ENCODE results near the gene RNF8. TPM values are rescaled to one million over a fixed set of nuclear protein-coding genes. Genes with fewer than 3 reads are reported as not detected.
A peak's percentile ranks its signal among the peaks of the same experiment; 100 is the strongest.
"Not testable (repeated sequence)": the region's sequence is repeated elsewhere in the genome, so short reads cannot be mapped to it uniquely, and the experiment has no call there.

The RNF8 gene
- total RNA-seq, 8 experiments from 2014 or later, result 19.0 to 53.9 (median 22.9) TPM

DNA sequence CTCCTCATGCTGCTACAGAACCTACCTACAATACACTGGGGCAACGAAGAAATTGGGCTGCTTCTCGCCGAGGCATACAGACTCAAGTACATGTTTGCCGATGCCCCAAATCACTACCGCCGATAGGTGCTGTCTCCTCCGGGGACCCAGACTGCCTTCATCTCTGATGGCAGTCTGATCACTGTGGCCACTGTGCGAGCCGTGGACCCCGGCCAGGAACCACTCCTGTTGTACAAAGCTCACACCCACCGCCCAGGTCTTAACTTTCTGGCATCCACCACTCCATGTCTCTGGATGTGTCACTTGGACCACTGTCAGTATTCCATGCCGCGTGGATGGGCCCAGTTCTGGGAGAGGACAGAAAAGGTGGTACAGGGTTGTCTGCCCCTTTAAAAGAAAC is 22.7 kb upstream of the RNF8 start:
- Histone ChIP-seq H3K4me1 (replicated peaks in 1 of 2) (no peaks in the 10 kb centered on the region), H3K4me3 (no peak overlapping the region), H3K27ac (no peak overlapping the region)
- ATAC-seq (replicated peaks in 6 of 8), result no peak
- 91 to 100% (median 100%) methylated on average over 2 to 10 of the region's 13 CpGs; no CpG with 5 or more reads in 4 of the 10 experiments for WGBS, 10 experiments
- in situ Hi-C loops (cut with MboI; ENCODE audit: low pct_unique_long_range_greater_than_20kb in 2 of 9, low sequenced_read_pairs in 9 of 9, unreplicated experiment in 9 of 9), result no loop called here

DNA sequence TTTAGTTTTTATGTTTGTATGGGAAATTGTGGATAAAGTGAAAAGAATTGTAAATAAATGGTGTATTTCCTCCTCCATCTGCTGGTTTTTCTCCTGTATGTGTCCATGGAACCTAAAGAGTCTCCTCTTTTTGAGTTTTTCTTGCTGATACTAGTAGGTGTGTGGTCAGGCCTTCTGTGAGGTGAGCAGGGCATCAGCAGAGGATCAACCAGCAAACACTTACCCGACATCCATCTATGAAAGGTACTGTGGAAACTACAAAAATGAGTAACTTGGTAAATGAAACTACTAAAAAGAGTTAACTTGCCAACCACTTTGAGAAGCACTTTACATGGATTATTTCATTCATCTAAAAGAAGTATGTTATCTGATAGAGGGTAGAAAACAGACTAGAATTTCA is 20.9 kb upstream of the RNF8 start:
- ATAC-seq (replicated peaks in 6 of 8), result no peak
- no peaks in the 10 kb centered on the region for H3K4me1 ChIP-seq (replicated peaks in 1 of 2)
- H3K4me3 ChIP-seq, result no peak overlapping the region
- in situ Hi-C loops (cut with MboI; ENCODE audit: low pct_unique_long_range_greater_than_20kb in 2 of 9, low sequenced_read_pairs in 9 of 9, unreplicated experiment in 9 of 9), result no loop called here
- 89 to 100% (median 100%) methylated on average over 1 of the region's 1 CpG; no CpG with 5 or more reads in 2 of the 10 experiments for WGBS, 10 experiments
- H3K27ac ChIP-seq, result no peak overlapping the region

DNA sequence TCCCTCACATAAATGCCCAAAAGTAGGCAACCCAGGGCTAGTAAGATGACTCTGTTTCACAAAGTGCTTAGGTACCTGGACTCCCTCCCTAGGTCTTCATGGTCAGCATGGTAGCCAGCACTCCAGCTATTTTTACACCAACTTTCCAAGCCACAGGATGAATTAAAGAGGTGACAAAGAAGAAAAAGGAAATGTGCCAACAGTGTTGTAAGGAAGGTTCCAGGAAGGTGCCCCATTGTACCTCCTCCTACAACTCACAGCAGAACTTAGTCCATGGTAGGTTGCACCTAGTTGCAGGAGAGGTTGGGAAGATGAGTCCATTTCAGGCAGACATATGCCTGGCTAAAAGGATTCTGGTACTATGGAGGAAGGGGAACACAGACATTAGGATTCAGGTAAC is 19.7 kb upstream of the RNF8 start:
- H3K4me1 ChIP-seq (replicated peaks in 1 of 2), result no peaks in the 10 kb centered on the region
- H3K27ac ChIP-seq, result no peak overlapping the region
- ATAC-seq (replicated peaks in 6 of 8), result no peak
- in situ Hi-C loops (cut with MboI; ENCODE audit: low pct_unique_long_range_greater_than_20kb in 2 of 9, low sequenced_read_pairs in 9 of 9, unreplicated experiment in 9 of 9), result no loop called here
- no peak overlapping the region for H3K4me3 ChIP-seq

DNA sequence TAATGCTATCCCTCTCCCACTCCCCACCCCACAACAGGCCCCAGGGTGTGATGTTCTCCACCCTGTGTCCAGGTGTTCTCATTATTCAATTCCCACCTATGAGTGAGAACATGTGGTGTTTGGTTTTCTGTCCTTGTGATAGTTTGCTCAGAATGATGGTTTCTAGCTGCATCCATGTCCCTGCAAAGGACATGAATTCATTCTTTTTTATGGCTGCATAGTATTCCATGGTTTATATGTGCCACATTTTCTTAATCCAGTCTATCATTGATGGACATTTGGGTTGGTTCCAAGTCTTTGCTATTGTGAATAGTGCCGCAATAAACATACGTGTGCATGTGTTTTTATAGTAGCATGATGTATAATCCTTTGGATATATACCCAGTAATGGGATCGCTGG is 15.5 kb upstream of the RNF8 start:
- H3K27ac ChIP-seq; in situ Hi-C loops (cut with MboI; ENCODE audit: low pct_unique_long_range_greater_than_20kb in 2 of 9, low sequenced_read_pairs in 9 of 9, unreplicated experiment in 9 of 9); ATAC-seq (replicated peaks in 6 of 8); H3K4me3 ChIP-seq; H3K4me1 ChIP-seq (replicated peaks in 1 of 2): not testable (repeated sequence)
- 80 to 100% (median 100%) methylated on average over 1 of the region's 3 CpGs; no CpG with 5 or more reads in 7 of the 10 experiments for WGBS, 10 experiments

DNA sequence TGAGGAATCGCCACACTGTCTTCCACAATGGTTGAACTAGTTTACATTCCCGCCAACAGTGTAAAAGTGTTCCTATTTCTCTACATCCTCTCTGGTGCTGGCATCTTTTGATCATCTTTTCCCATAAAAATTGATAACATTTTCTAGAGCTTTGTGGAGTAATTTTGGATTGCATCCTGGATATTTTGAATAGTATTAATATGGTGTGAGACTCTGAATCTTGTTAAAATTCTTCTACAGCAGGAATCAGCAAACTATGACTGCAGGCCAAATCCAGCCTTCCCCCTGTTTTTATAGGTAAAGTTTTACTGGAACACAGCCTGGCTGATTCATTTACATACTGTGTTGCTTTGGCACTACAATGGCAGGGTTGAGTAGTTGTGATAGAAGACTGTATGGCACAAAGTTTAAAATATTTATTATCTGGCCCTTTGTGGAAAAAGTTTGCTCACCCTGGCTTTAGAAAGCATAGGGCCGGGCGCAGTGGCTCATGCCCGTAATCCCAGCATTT is 15.0 kb upstream of the RNF8 start:
- no peak for ATAC-seq (replicated peaks in 6 of 8)
- in situ Hi-C loops (cut with MboI; ENCODE audit: low pct_unique_long_range_greater_than_20kb in 2 of 9, low sequenced_read_pairs in 9 of 9, unreplicated experiment in 9 of 9), result no loop called here
- Histone ChIP-seq H3K27ac (no peak overlapping the region), H3K4me3 (no peak overlapping the region), H3K4me1 (replicated peaks in 1 of 2) (no peaks in the 10 kb centered on the region)
- WGBS, 10 experiments, result 67 to 100% (median 90%) methylated on average over 1 to 5 of the region's 5 CpGs; no CpG with 5 or more reads in 3 of the 10 experiments

DNA sequence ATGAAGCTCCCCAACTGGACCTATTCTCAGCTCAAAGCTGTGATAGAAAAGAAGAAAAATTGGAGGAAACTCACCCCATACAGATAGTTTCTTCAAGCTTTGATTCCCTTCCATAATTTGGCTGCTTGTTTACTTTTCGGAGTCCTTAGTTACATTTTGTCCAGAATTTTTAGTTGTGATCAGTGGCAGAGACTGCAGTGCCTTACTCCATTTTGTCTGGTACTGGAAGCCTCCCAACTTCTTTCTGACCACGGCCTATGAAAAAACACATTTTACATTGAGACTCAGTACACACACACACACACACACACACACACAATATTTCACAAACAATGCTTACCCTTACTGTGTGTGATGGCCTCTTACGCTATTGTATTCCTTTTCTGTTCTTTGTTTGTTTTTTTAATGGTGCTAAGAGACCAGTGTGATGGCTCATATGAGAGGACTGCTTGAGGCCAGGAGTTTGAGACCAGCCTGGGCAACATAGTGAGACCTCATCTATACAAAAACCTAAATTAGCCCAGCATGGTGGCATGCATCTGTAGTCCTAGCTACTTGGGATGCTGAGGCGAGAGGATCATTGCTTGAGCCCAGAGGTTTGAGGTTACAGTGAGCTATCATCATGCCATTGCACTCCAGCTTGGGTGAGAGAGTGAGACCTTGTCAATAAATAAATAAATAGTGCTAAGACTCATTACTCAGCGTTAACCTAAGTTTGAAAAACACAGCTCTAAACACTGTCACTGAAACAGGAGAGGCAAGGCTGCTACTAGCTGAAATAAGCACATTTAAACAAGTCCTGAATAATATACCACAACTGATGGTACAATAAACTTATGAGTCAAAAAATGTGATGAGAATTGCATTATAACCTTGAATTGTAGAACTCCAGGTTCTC is 13.8 kb upstream of the RNF8 start:
- in situ Hi-C loops (cut with MboI; ENCODE audit: low pct_unique_long_range_greater_than_20kb in 2 of 9, low sequenced_read_pairs in 9 of 9, unreplicated experiment in 9 of 9), result no loop called here
- no peak overlapping the region for H3K4me3 ChIP-seq
- no peak overlapping the region for H3K27ac ChIP-seq
- 66 to 100% (median 88%) methylated on average over 2 to 4 of the region's 5 CpGs; no CpG with 5 or more reads in 2 of the 10 experiments for WGBS, 10 experiments
- no peaks in the 10 kb centered on the region for H3K4me1 ChIP-seq (replicated peaks in 1 of 2)
- ATAC-seq (replicated peaks in 6 of 8), result peak in 3 of 8 experiments; percentile 29 to 54 (median 49)

DNA sequence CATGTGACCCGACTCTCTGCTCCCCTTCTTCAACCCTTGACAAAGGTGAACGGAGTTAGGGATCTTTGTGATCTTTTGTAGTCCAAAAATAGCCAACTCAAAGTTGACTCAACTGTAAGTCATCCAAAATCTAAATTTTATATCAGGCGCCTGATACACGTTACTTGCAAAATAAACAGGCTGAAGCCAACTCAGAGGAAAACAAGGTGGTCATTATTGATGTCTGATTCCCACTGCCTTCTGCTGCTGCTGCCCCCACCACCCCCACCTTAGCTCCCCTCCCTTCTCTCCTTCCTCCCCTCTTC is 13.2 kb upstream of the RNF8 start:
- in situ Hi-C loops (cut with MboI; ENCODE audit: low pct_unique_long_range_greater_than_20kb in 2 of 9, low sequenced_read_pairs in 9 of 9, unreplicated experiment in 9 of 9), result no loop called here
- WGBS, 10 experiments, result 0 to 100% (median 72%) methylated on average over 1 to 4 of the region's 4 CpGs; no CpG with 5 or more reads in 2 of the 10 experiments
- ATAC-seq (replicated peaks in 6 of 8), result peak in 3 of 8 experiments; percentile 53 to 78 (median 70)
- no peak overlapping the region for H3K4me3 ChIP-seq
- no peak overlapping the region for H3K27ac ChIP-seq
- no peaks in the 10 kb centered on the region for H3K4me1 ChIP-seq (replicated peaks in 1 of 2)

DNA sequence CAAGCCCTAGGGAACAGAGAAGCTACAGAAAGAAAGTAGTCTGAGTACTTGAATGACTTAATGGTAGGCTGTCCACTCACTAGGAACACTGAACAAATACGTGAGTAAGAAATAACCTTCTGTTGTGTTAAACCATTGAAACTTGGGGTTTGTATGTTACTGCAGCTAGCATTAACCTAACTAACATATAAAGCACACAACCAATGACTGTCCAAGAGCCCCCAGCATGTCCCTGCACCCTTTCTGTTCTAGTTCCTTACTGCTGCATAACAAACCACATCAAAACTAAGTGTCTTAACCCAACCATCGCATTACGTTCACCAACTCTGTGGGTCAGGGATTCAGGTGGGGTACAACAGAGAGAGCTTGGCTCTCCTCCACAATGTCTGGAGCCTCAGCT is 10.5 kb upstream of the RNF8 start:
- in situ Hi-C loops (cut with MboI; ENCODE audit: low pct_unique_long_range_greater_than_20kb in 2 of 9, low sequenced_read_pairs in 9 of 9, unreplicated experiment in 9 of 9), result no loop called here
- 80 to 100% (median 86%) methylated on average over 1 to 3 of the region's 3 CpGs; no CpG with 5 or more reads in 2 of the 10 experiments for WGBS, 10 experiments

DNA sequence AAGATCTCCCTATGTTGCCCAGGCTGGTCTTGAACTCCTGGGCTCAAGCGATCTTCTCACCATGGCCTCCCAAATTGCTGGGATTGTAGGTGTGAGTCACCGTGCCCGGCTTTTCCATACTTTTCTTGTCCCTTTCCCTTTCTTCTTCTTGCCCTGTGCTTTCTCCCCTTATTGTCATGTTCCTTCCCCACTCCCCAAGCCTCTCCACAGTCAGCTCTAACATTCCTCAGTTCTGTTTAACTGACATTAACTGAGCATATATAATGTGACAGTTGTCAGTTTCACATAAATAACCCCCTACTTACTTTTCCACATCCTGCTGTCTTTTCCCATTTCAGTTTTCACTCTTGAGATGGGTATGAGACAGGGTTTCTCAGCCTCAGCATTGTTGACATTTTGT is 9.5 kb upstream of the RNF8 start:
- H3K4me1 ChIP-seq (replicated peaks in 1 of 2), result no peaks in the 10 kb centered on the region
- WGBS, 10 experiments, result 60 to 100% (median 86%) methylated on average over 1 to 3 of the region's 3 CpGs; no CpG with 5 or more reads in 1 of the 10 experiments
- H3K27ac ChIP-seq, result no peak overlapping the region
- in situ Hi-C loops (cut with MboI; ENCODE audit: low pct_unique_long_range_greater_than_20kb in 2 of 9, low sequenced_read_pairs in 9 of 9, unreplicated experiment in 9 of 9), result no loop called here
- no peak overlapping the region for H3K4me3 ChIP-seq
- no peak for ATAC-seq (replicated peaks in 6 of 8)

More for the DNA sequence above, 10.5 kb upstream of the RNF8 start:
- Histone ChIP-seq H3K4me1 (replicated peaks in 1 of 2) (no peaks in the 10 kb centered on the region), H3K27ac (no peak overlapping the region), H3K4me3 (no peak overlapping the region)
- no peak for ATAC-seq (replicated peaks in 6 of 8)

DNA sequence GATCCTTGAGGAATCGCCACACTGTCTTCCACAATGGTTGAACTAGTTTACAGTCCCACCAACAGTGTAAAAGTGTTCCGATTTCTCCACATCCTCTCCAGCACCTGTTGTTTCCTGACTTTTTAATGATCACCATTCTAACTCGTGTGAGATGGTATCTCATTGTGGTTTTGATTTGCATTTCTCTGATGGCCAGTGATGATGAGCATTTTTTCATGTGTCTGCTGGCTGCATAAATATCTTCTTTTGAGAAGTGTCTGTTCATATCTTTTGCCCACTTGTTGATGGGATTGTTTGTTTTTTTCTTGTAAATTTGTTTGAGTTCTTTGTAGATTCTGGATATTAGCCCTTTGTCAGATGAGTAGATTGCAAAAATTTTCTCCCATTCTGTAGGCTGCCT is 8.0 kb upstream of the RNF8 start:
- H3K4me3 ChIP-seq; ATAC-seq (replicated peaks in 6 of 8); in situ Hi-C loops (cut with MboI; ENCODE audit: low pct_unique_long_range_greater_than_20kb in 2 of 9, low sequenced_read_pairs in 9 of 9, unreplicated experiment in 9 of 9); H3K4me1 ChIP-seq (replicated peaks in 1 of 2); H3K27ac ChIP-seq: not testable (repeated sequence)
- no CpG with 5 or more reads among the region's 3 CpGs for WGBS, 10 experiments

DNA sequence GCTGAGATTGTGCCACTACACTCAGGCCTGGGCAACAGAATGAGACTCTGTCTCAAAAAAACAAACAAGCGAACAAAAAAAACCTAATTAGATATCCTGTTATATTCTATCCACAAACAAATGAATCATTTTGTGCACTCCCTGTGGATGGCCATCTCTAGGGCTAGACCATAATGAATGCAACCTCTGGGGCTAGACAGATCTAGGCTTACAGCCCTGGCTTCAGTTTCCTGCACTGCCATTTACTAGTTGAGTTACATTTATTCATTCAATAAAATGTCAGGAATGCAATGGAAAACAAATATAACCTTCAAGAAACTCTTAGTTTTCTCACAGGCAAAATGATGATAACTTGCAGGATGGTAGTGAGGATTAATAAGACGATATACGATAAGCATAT is 6.6 kb upstream of the RNF8 start:
- ATAC-seq (replicated peaks in 6 of 8), result peak in 1 of 8 experiments; percentile 2
- WGBS, 10 experiments, result 73 to 100% (median 90%) methylated on average over 1 to 3 of the region's 3 CpGs; no CpG with 5 or more reads in 1 of the 10 experiments
- Histone ChIP-seq H3K4me3 (no peak overlapping the region), H3K27ac (no peak overlapping the region), H3K4me1 (replicated peaks in 1 of 2) (no peaks in the 10 kb centered on the region)
- in situ Hi-C loops (cut with MboI; ENCODE audit: low pct_unique_long_range_greater_than_20kb in 2 of 9, low sequenced_read_pairs in 9 of 9, unreplicated experiment in 9 of 9), result no loop called here

DNA sequence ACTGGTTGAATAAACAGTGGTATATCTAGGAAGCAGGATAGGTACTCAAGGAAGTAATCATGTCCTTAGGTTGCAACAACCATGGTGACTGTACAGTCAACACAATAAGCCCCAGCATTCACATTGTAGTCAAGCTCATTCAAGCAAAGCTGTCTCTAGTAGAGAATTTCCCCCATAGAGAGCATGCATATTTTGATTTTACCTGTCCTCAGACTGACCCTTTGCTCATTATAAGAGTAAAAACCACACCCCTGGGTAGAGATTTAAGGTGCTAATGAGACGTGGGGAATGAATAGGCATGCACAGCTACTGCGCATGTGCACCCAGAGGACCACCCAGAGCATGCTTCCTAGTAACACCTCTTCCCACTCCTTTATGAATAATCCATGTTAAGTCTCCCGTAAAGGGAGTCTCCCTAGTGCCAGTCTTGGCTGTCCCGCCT is 6.1 kb upstream of the RNF8 start:
- H3K4me3 ChIP-seq, result no peak overlapping the region
- ATAC-seq (replicated peaks in 6 of 8), result peak in 4 of 8 experiments; percentile 38 to 96 (median 96)
- WGBS, 10 experiments, result 0 to 100% (median 66%) methylated on average over 1 to 4 of the region's 4 CpGs; no CpG with 5 or more reads in 3 of the 10 experiments
- in situ Hi-C loops (cut with MboI; ENCODE audit: low pct_unique_long_range_greater_than_20kb in 2 of 9, low sequenced_read_pairs in 9 of 9, unreplicated experiment in 9 of 9), result no loop called here
- H3K27ac ChIP-seq, result no peak overlapping the region
- H3K4me1 ChIP-seq (replicated peaks in 1 of 2), result no peaks in the 10 kb centered on the region

DNA sequence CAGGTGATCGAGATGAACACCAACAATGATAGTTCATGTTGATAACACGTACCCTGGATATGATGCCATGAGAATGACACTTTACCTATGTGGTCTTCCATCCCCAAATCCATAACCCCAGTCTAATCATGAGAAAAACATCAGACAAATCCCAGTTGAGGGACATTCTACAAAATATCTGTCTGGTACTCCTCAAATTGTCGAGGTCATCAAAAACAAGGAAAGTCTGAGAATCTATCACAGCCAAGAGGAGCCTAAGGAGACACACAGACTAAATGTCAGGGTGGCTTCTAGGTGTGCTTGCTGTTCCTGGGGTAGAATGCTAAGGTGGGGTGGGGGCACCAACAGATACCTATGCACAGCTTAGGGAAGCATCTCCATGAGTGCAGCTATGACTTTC is 2.8 kb upstream of the RNF8 start:
- in situ Hi-C loops (cut with MboI; ENCODE audit: low pct_unique_long_range_greater_than_20kb in 2 of 9, low sequenced_read_pairs in 9 of 9, unreplicated experiment in 9 of 9), result loop anchor here in 1 of 9 experiments (25.0 kb wide), 1 partner anchor 336 kb away; the partner anchor contains the start of gene MDGA1
- no peak for ATAC-seq (replicated peaks in 6 of 8)
- no peak overlapping the region for H3K4me3 ChIP-seq
- WGBS, 10 experiments, result 83 to 100% (median 91%) methylated on average over 1 to 3 of the region's 3 CpGs; no CpG with 5 or more reads in 3 of the 10 experiments
- no peak overlapping the region for H3K27ac ChIP-seq
- H3K4me1 ChIP-seq (replicated peaks in 1 of 2), result peaks cover 6 to 7% of the 10 kb centered on the region in 2 donors
